HCT116 (cell line): ENCODE measurements around the gene WTAP. TPM values are rescaled to one million over a fixed set of nuclear protein-coding genes. Genes with fewer than 3 reads are reported as not detected.

ENCODE experiments used
- ATAC-seq: fragments of 200-7000 bp; cut with Tn5 transposase; 2 replicates; pipeline ENCODE4 v1.9.1; 2020; ENCODE audit warnings: mild to moderate bottlenecking, moderate library complexity
- BruUV-seq: library from RNA; stranded (reverse); fragments of 400-500 nt; replicated peaks from 2 replicates; lab custom pipeline; 2021; lab: Mats Ljungman, UMichigan
- CTCF ChIA-PET: fragments of 300-600 bp; sonication (Branson Sonifier 250); formaldehyde crosslinking; loops from one replicate; lab custom pipeline; 2021; ENCODE audit warnings: antibody characterized with exemption; lab: Charles Lee
- POLR2A ChIA-PET: fragments of 300-600, 350-600 bp; sonication (Branson Sonifier 250); formaldehyde crosslinking; loops from one replicate; lab custom pipeline; 2021; ENCODE audit warnings: antibody characterized with exemption; lab: Charles Lee
- RAD21 ChIA-PET, 2 experiments: fragments of 300-600 bp; sonication (Branson Sonifier 250); formaldehyde crosslinking; loops; one replicate each; lab custom pipeline; 2023; ENCODE audit warnings: low total read pairs in 2 of 2; ENCODE audit not compliant: uncharacterized antibody in 2 of 2, unreplicated experiment in 2 of 2, low non-redundant PET in 1 of 2; lab: Charles Lee
- DNase-seq: peaks from one replicate; pipeline ENCODE4 v3.0.0-alpha.2; 2010; ENCODE audit warnings: low read depth, low spot score
- H2AFZ ChIP-seq: fragments of 200-600 bp; shearing (Covaris generic), sonication (generic); 2 replicates; pipeline ENCODE4 v1.6.1; 2017; ENCODE audit warnings: low read depth, mixed run types, mixed read lengths, antibody characterized with exemption, low read length; ENCODE audit not compliant: poor library complexity, severe bottlenecking
- H3K27ac ChIP-seq: 2 replicates; pipeline ENCODE4 v1.5.1; 2012; ENCODE audit warnings: low read depth, low read length
- H3K27me3 ChIP-seq: fragments of 200-600 bp; sonication (generic); 2 replicates; pipeline ENCODE4 v1.6.1; 2016; ENCODE audit warnings: mixed run types, low read length, mixed read lengths; ENCODE audit not compliant: insufficient read depth
- H3K36me3 ChIP-seq, 2 experiments: fragments of 200-500 bp in 1 of 2; fragments of 200-600 bp in 1 of 2; sonication (Bioruptor generic) in 1 of 2; sonication (generic) in 1 of 2; 2 replicates each; pipeline versions ENCODE4 v1.5.1 to v1.6.1; 2014 to 2016; ENCODE audit warnings: low read length in 2 of 2, inconsistent platforms in 1 of 2, mixed read lengths in 1 of 2, mixed run types in 1 of 2; ENCODE audit not compliant: insufficient read depth in 2 of 2, control insufficient read depth in 1 of 2
- H3K4me1 ChIP-seq, 2 experiments: fragments of 200-600 bp in 1 of 2; sonication (generic) in 1 of 2; 2 replicates each; pipeline versions ENCODE4 v1.5.1 to v1.6.1; 2012 to 2017; ENCODE audit warnings: low read length in 2 of 2, inconsistent platforms in 1 of 2, mild to moderate bottlenecking in 1 of 2, mixed read lengths in 1 of 2, mixed run types in 1 of 2, moderate library complexity in 1 of 2; ENCODE audit not compliant: insufficient read depth in 2 of 2, control insufficient read depth in 1 of 2
- H3K4me2 ChIP-seq: fragments of 200-600 bp; sonication (generic); 2 replicates; pipeline ENCODE4 v1.6.1; 2017; ENCODE audit warnings: mixed run types, low read length, mixed read lengths
- H3K4me3 ChIP-seq, 2 experiments: fragments of 200-600 bp in 1 of 2; sonication (generic) in 1 of 2; replicated peaks in 1 of 2; 2 replicates each; pipeline ENCODE4 v1.5.1; 2011 to 2016; ENCODE audit warnings: low read length in 2 of 2, control low read depth in 1 of 2, low read depth in 1 of 2, mild to moderate bottlenecking in 1 of 2, mixed read lengths in 1 of 2, mixed run types in 1 of 2
- H3K79me2 ChIP-seq: fragments of 200-600 bp; sonication (generic); 2 replicates; pipeline ENCODE4 v1.6.1; 2017; ENCODE audit warnings: mild to moderate bottlenecking, mixed run types, low read length, moderate library complexity, mixed read lengths; ENCODE audit not compliant: insufficient read depth
- H3K9ac ChIP-seq: fragments of 200-600 bp; sonication (generic); 2 replicates; pipeline ENCODE4 v1.6.1; 2016; ENCODE audit warnings: low read length, mixed read lengths
- H3K9me2 ChIP-seq: fragments of 200-600 bp; sonication (generic), shearing (Covaris generic); 2 replicates; pipeline ENCODE4 v1.6.1; 2017; ENCODE audit warnings: mixed run types, mild to moderate bottlenecking, moderate library complexity; ENCODE audit not compliant: insufficient read depth
- H3K9me3 ChIP-seq, 2 experiments: fragments of 200-500 bp in 1 of 2; fragments of 200-600 bp in 1 of 2; sonication (Bioruptor generic) in 1 of 2; sonication (generic) in 1 of 2; 2 replicates each; pipeline ENCODE4 v1.6.1; 2014 to 2017; ENCODE audit warnings: low read length in 2 of 2, mixed read lengths in 2 of 2, inconsistent platforms in 1 of 2, low read depth in 1 of 2, mild to moderate bottlenecking in 1 of 2, mixed run types in 1 of 2, moderate library complexity in 1 of 2; ENCODE audit not compliant: control insufficient read depth in 1 of 2, insufficient read depth in 1 of 2
- H4K20me1 ChIP-seq: fragments of 200-600 bp; sonication (generic), shearing (Covaris generic); 2 replicates; pipeline ENCODE4 v1.6.1; 2017; ENCODE audit warnings: mixed run types, mild to moderate bottlenecking, moderate library complexity; ENCODE audit not compliant: insufficient read depth
- ATF3 ChIP-seq: IDR thresholded peaks from 2 replicates; pipeline ENCODE4 v1.6.1; 2012
- CBX3 ChIP-seq: IDR thresholded peaks from 2 replicates; pipeline ENCODE4 v1.6.1; 2012; ENCODE audit warnings: low read depth
- CEBPB ChIP-seq: IDR thresholded peaks from 2 replicates; pipeline ENCODE4 v1.6.1; 2012; ENCODE audit warnings: low read depth
- CTCF ChIP-seq, 3 experiments: fragments of 200-600 bp in 1 of 3; sonication (generic) in 1 of 3; IDR thresholded peaks in 2 of 3; conservative IDR thresholded peaks in 1 of 3; 2 replicates each; pipeline ENCODE4 v1.5.1; 2012 to 2017; ENCODE audit warnings: low read depth in 2 of 3, low read length in 2 of 3, antibody characterized with exemption in 1 of 3, borderline replicate concordance in 1 of 3, control low read depth in 1 of 3, mild to moderate bottlenecking in 1 of 3, mixed read lengths in 1 of 3, mixed run types in 1 of 3, moderate library complexity in 1 of 3; ENCODE audit not compliant: insufficient read depth in 1 of 3
- EGR1 ChIP-seq: IDR thresholded peaks from 2 replicates; pipeline ENCODE4 v1.6.1; 2012; ENCODE audit warnings: low read depth
- ELF1 ChIP-seq: IDR thresholded peaks from 2 replicates; pipeline ENCODE4 v1.6.1; 2012; ENCODE audit warnings: low read depth, borderline replicate concordance
- FOSL1 ChIP-seq: IDR thresholded peaks from 2 replicates; pipeline ENCODE4 v1.6.1; 2012; ENCODE audit warnings: low read depth
- JUND ChIP-seq: IDR thresholded peaks from 2 replicates; pipeline ENCODE4 v1.6.1; 2012
- MAX ChIP-seq: IDR thresholded peaks from 2 replicates; pipeline ENCODE4 v1.6.1; 2012
- POLR2A ChIP-seq: IDR thresholded peaks from 2 replicates; pipeline ENCODE4 v1.7.0; 2011; ENCODE audit warnings: borderline replicate concordance; ENCODE audit not compliant: insufficient read depth, insufficient read length; ENCODE audit errors: extremely low read depth
- POLR2AphosphoS5 ChIP-seq: IDR thresholded peaks from 2 replicates; pipeline ENCODE4 v1.6.1; 2011; ENCODE audit warnings: mild to moderate bottlenecking, low read depth, low read length, moderate library complexity
- RAD21 ChIP-seq: IDR thresholded peaks from 2 replicates; pipeline ENCODE4 v1.6.1; 2012; ENCODE audit warnings: low read depth, mild to moderate bottlenecking
- SP1 ChIP-seq: IDR thresholded peaks from 2 replicates; pipeline ENCODE4 v1.6.1; 2012; ENCODE audit warnings: low read depth
- SRF ChIP-seq: IDR thresholded peaks from 2 replicates; pipeline ENCODE4 v1.6.1; 2012; ENCODE audit warnings: low read depth
- YY1 ChIP-seq: IDR thresholded peaks from 2 replicates; pipeline ENCODE4 v1.6.1; 2011; ENCODE audit warnings: low read length, low read depth, moderate library complexity, mild to moderate bottlenecking; ENCODE audit not compliant: insufficient replicate concordance; ENCODE audit errors: extremely low read depth
- ZBTB33 ChIP-seq: IDR thresholded peaks from 2 replicates; pipeline ENCODE4 v1.6.1; 2011; ENCODE audit warnings: mild to moderate bottlenecking, low read length, moderate library complexity; ENCODE audit not compliant: insufficient replicate concordance; ENCODE audit errors: extremely low read depth
- ZFX ChIP-seq: fragments of 450-650 bp; IDR thresholded peaks from 2 replicates; pipeline ENCODE4 v1.6.1; 2017
- ZNF274 ChIP-seq: fragments of 200-500 bp; sonication (Bioruptor generic); IDR thresholded peaks from 2 replicates; pipeline ENCODE4 v1.6.1; 2014; ENCODE audit warnings: mild to moderate bottlenecking, low read depth, low read length, inconsistent platforms
- intact Hi-C: fragments of 100-400 bp; cut with micrococcal nuclease; formaldehyde crosslinking; loops from 2 replicates; pipeline ENCODE4 v1.10.0; 2022
- total RNA-seq: library from RNA; stranded (reverse); gene quantifications from one replicate; pipeline ENCODE4 v1.2.1, GENCODE V29; 2021; ENCODE audit not compliant: unreplicated experiment

WTAP gene
- total RNA-seq, 1 experiment from 2014 or later: 88.6 TPM

- peaks cover 100% of the 10 kb centered on the region for H3K79me2 ChIP-seq
- H3K9me3 ChIP-seq: no peaks in the 10 kb centered on the region
- ATAC-seq (no peak), DNase-seq (no peak)
- no peaks in the 10 kb centered on the region for H3K9me2 ChIP-seq
- TF ChIP-seq POLR2A: no peak
- TF ChIP-seq JUND: no peak
- no peak for TF ChIP-seq YY1
- no peak for TF ChIP-seq EGR1
- TF ChIP-seq ATF3: no peak
- TF ChIP-seq POLR2AphosphoS5: no peak
- TF ChIP-seq ZNF274: no peak
- no peak for TF ChIP-seq FOSL1
- no peak for TF ChIP-seq ZBTB33
- no peak for TF ChIP-seq MAX
- TF ChIP-seq SP1: no peak
- no peak for TF ChIP-seq ZFX
- TF ChIP-seq CTCF (IDR thresholded peaks at IDR 0.05 in 2 of 3, conservative IDR thresholded peaks at IDR 0.05 in 1 of 3; ENCODE audit: borderline replicate concordance in 1 of 3, insufficient read depth in 1 of 3, low read depth in 2 of 3, low read length in 2 of 3): no peak
- TF ChIP-seq CBX3: no peak
- no peak for TF ChIP-seq ELF1
- TF ChIP-seq RAD21: no peak
- no peak for TF ChIP-seq SRF
- no peak for TF ChIP-seq CEBPB
- peaks cover 34% of the 10 kb centered on the region for H4K20me1 ChIP-seq
- intact Hi-C loops: no loop called here
- ChIA-PET POLR2A (no interaction called here), CTCF (no interaction called here), RAD21 (no interaction called here)
- H3K27ac ChIP-seq: no peak overlapping the region
- BruUV-seq: no TSS peak
- peaks cover 20 to 30% of the 10 kb centered on the region in 2 experiments for H3K36me3 ChIP-seq
- peaks cover 0 to 2% of the 10 kb centered on the region in 2 experiments; a peak in 1 of 4 replicates for H3K4me1 ChIP-seq
- H3K4me2 ChIP-seq: no peak overlapping the region
- H3K27me3 ChIP-seq: no peaks in the 10 kb centered on the region
- no peak overlapping the region for H2AFZ ChIP-seq
- no peak overlapping the region for H3K4me3 ChIP-seq
- no peak overlapping the region for H3K9ac ChIP-seq
Measured at GRCh38 chr6:159736908-159737307, 9.6 kb downstream of the WTAP start.
